Uterus (tissue), 4 donors: ENCODE results near the gene DZIP1L. TPM values are rescaled to one million over a fixed set of nuclear protein-coding genes. Genes with fewer than 3 reads are reported as not detected.

Experiments
- DNase-seq, 2 donors: peaks; one replicate each; pipeline ENCODE4 v3.0.0-alpha.2; 2019 to 2020
- H3K27ac ChIP-seq, 2 donors: fragments of 200-600 bp; sonication (generic); 1 replicate in 1 of 2; 2 replicates in 1 of 2; pipeline ENCODE4 v1.5.1; 2016 to 2018
- H3K27me3 ChIP-seq, 2 donors: fragments of 200-600 bp; sonication (generic); one replicate each; pipeline ENCODE4 v1.5.1; 2018 to 2019; ENCODE audit warnings: control low read depth in 1 of 2
- H3K36me3 ChIP-seq, 2 donors: fragments of 200-600 bp; sonication (generic); one replicate each; pipeline ENCODE4 v1.5.1; 2019; ENCODE audit warnings: control low read depth in 1 of 2
- H3K4me1 ChIP-seq, 2 donors: fragments of 200-600 bp; sonication (generic); one replicate each; pipeline ENCODE4 v1.5.1; 2018 to 2019; ENCODE audit warnings: control low read depth in 1 of 2
- H3K4me3 ChIP-seq, 2 donors: fragments of 200-600 bp; sonication (generic); 1 replicate in 1 of 2; 2 replicates in 1 of 2; pipeline ENCODE4 v1.5.1; 2018 to 2019; ENCODE audit warnings: mild to moderate bottlenecking in 1 of 2
- H3K9me3 ChIP-seq, 2 donors: fragments of 200-600 bp; sonication (generic); one replicate each; pipeline ENCODE4 v1.5.1; 2019; ENCODE audit warnings: control low read depth in 1 of 2
- POLR2A ChIP-seq, 2 donors: fragments of 450-650 bp; IDR thresholded peaks; one replicate each; pipeline ENCODE4 v1.6.1; 2016; ENCODE audit warnings: antibody characterized with exemption in 2 of 2, mild to moderate bottlenecking in 1 of 2, moderate library complexity in 1 of 2
- intact Hi-C: fragments of 100-400 bp; cut with DNase I; formaldehyde crosslinking; loops from one replicate; pipeline ENCODE4 v1.15.1; 2023; ENCODE audit warnings: low total_unique reads
- total RNA-seq, 4 donors: library from RNA; depleted of rRNA in 3 of 4; stranded (reverse); fragments of >200 nt in 3 of 4; gene quantifications; one replicate each; pipeline versions ENCODE4 v1.1.0 to v1.2.4, GENCODE V29; 2014 to 2023
- TF ChIP-seq, protein P1 (sequence below), 4 experiments: fragments of 200-600 bp in 2 of 4; fragments of 450-650 bp in 2 of 4; sonication (generic) in 2 of 4; IDR thresholded peaks; one replicate each; pipeline ENCODE4 v1.5.1; 2016 to 2019; ENCODE audit warnings: antibody characterized with exemption in 4 of 4, mild to moderate bottlenecking in 2 of 4, moderate library complexity in 1 of 4
- donor health status: DM: yes; HTN: yes; CAD: no.

The DZIP1L gene
- total RNA-seq, 4 donors from 2014 or later = 3.8 to 58.5 (median 32.7) TPM

DNA sequence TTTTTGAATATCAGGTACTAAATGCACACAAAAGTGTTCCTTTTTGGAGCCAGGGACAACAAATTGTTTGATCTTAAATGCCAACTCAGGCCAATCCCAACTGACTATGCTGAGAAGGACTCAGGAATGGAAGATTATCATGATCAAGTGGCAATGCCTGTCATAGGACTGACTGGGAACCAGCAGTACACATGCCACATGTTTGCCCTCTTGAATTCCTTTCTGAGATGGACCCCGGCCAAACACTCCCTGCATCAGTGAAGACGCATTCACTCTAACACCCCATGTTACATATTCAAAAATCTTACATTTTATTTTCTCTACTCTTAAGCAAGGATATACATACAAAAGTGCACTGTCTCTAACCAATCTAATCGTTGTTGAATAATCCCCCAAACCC lies 69.3 kb downstream of the DZIP1L start:
- no peak for DNase-seq
- H3K27me3 ChIP-seq = no peaks in the 10 kb centered on the region

DNA sequence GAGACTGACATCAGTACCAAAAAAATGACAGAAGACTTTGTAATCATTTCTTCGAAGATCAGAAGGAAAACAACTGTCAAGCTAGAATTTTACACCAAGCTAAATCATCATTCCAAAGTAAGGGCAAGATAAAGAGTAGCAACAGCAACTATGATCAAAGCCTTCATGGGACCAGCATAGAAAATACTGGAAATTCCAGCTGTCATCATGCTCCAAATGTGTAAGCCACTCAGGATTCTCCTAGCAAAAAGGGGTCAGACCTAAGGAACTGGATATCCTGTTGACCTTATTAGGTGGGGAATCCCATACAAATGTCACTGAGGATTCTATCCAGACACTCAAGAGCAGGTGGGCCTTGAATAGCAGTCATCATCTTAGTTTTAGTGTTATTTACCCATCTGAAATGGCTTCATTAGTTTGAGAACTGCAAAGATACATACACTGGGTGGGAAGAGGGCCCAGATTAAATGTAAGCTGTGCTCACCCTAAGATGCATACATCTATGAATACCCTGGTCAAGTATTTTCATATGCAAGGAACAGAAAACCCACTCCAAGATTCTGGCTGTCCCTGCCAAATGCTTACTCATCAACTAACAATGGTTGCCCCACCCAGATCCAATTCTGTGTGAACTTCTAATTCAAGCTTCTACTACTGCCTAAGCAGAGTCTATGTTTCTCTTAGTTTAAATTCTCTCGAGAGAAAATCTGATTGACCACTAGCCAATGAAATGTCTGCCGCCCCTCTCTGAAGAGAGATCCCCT lies 72.0 kb downstream of the DZIP1L start:
- TF ChIP-seq POLR2A (IDR thresholded peaks at IDR 0.05) = no peak
- TF ChIP-seq, protein P1, sequence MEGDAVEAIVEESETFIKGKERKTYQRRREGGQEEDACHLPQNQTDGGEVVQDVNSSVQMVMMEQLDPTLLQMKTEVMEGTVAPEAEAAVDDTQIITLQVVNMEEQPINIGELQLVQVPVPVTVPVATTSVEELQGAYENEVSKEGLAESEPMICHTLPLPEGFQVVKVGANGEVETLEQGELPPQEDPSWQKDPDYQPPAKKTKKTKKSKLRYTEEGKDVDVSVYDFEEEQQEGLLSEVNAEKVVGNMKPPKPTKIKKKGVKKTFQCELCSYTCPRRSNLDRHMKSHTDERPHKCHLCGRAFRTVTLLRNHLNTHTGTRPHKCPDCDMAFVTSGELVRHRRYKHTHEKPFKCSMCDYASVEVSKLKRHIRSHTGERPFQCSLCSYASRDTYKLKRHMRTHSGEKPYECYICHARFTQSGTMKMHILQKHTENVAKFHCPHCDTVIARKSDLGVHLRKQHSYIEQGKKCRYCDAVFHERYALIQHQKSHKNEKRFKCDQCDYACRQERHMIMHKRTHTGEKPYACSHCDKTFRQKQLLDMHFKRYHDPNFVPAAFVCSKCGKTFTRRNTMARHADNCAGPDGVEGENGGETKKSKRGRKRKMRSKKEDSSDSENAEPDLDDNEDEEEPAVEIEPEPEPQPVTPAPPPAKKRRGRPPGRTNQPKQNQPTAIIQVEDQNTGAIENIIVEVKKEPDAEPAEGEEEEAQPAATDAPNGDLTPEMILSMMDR (IDR thresholded peaks at IDR 0.05) = no peak
- no peaks in the 10 kb centered on the region for H3K9me3 ChIP-seq

More for the DNA sequence above, 69.3 kb downstream of the DZIP1L start:
- TF ChIP-seq, protein P1 (IDR thresholded peaks at IDR 0.05) = no peak
- TF ChIP-seq POLR2A (IDR thresholded peaks at IDR 0.05) = no peak
- no peaks in the 10 kb centered on the region for H3K4me1 ChIP-seq
- H3K36me3 ChIP-seq = no peaks in the 10 kb centered on the region
- H3K4me3 ChIP-seq = no peak overlapping the region
- intact Hi-C loops = no loop called here
- H3K9me3 ChIP-seq = no peaks in the 10 kb centered on the region
- H3K27ac ChIP-seq = no peak overlapping the region

DNA sequence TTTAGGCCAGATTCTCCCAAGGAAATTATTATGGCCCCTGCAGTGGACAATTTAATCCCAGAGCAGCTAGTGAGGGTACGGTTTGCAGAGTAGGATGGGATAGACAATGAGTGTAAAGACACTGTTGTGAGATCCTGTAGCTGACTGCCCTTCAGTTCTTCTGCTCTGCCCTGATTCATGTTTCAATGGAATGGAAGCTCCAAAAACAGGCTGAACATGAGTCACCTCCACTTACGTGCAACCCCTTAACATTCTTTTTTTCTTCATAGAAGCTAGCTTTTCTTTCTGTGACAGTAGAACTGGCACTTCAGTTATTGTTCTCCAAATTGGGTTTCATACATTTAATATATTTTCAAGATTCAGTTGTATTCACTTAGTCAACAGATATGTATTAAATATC lies 73.4 kb downstream of the DZIP1L start:
- H3K4me1 ChIP-seq = no peaks in the 10 kb centered on the region
- H3K36me3 ChIP-seq = no peaks in the 10 kb centered on the region
- no peak for DNase-seq
- no peak overlapping the region for H3K27ac ChIP-seq
- H3K9me3 ChIP-seq = no peaks in the 10 kb centered on the region
- TF ChIP-seq, protein P1 (IDR thresholded peaks at IDR 0.05) = no peak
- no peak for TF ChIP-seq POLR2A (IDR thresholded peaks at IDR 0.05)
- no peak overlapping the region for H3K4me3 ChIP-seq
- intact Hi-C loops = no loop called here
- no peaks in the 10 kb centered on the region for H3K27me3 ChIP-seq

More for the DNA sequence above, 72.0 kb downstream of the DZIP1L start:
- no peaks in the 10 kb centered on the region for H3K4me1 ChIP-seq
- no peak for DNase-seq
- no peaks in the 10 kb centered on the region for H3K27me3 ChIP-seq
- no peak overlapping the region for H3K27ac ChIP-seq
- no peak overlapping the region for H3K4me3 ChIP-seq
- H3K36me3 ChIP-seq = no peaks in the 10 kb centered on the region
- intact Hi-C loops = no loop called here

DNA sequence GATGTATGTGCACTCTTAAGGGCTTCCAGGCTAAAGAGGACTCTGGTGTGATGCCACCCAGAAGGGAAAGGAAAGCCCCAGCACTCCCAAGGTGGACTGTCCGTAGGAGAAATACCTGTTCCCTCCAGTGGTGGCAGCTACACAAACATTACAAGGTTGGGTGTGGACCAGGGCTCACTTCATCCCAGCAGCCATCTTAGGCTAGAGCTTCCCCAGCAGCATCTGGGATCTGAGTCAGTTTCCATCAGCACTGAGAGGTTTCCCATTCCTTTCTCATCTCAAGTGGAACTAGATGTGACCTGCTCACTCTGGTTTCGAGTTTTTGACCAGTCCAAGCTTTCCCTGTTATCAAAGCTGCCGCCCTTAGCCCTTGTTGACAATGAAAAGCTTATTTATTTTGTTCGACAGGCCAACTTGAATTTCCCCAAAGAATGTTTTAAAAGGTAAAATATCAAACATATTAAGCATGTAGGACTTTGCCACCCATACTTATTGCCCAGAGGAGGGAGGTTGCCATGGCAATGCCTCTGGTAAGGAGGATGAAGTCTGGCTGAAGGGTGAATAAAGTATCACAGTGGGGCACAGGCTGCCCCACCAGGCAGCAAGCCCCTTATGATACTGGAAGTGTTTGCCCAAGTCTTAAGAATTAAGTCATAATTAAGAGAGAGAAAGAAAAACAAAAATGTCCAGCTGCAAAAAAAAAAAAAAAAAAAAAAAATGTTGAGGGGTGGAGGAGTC lies 76.5 kb downstream of the DZIP1L start:
- DNase-seq = no peak
- no peaks in the 10 kb centered on the region for H3K9me3 ChIP-seq
- intact Hi-C loops = no loop called here
- no peak for TF ChIP-seq POLR2A (IDR thresholded peaks at IDR 0.05)
- TF ChIP-seq, protein P1 (IDR thresholded peaks at IDR 0.05) = no peak
- no peak overlapping the region for H3K4me3 ChIP-seq
- H3K27ac ChIP-seq = no peak overlapping the region
- no peaks in the 10 kb centered on the region for H3K27me3 ChIP-seq
- no peaks in the 10 kb centered on the region for H3K36me3 ChIP-seq
- H3K4me1 ChIP-seq = no peaks in the 10 kb centered on the region

DNA sequence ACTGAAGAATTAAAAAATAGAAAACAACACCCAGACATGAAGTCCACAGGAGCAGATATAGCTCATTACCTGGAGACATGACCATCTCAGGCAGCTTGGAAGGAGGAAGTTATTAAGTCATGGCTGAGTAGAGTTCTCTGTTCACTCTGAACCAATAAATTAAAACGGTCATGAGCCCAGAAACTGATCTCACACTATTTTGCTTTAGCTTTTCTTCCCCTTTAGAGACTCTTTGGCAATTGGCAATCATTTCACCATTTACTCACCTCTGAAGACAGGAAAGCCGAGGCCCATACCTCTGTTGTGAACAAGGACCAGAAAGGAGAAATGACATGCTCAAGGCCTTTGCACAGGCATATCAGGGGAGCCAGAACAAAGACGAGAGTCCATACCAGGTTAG lies 78.8 kb downstream of the DZIP1L start:
- Histone ChIP-seq H3K27ac (no peak overlapping the region), H3K9me3 (no peaks in the 10 kb centered on the region), H3K27me3 (no peaks in the 10 kb centered on the region), H3K4me1 (no peaks in the 10 kb centered on the region), H3K4me3 (no peak overlapping the region), H3K36me3 (no peaks in the 10 kb centered on the region)
- intact Hi-C loops = no loop called here
- TF ChIP-seq POLR2A (IDR thresholded peaks at IDR 0.05) = no peak
- TF ChIP-seq, protein P1 (IDR thresholded peaks at IDR 0.05) = no peak
- DNase-seq = no peak
